OCI-LY3 (cell line): Measurements from ENCODE around the gene RBMS3.

Source experiments
- H2AFZ ChIP-seq: fragments of 200-600, 300-600 bp; shearing (Covaris generic); 2 replicates; pipeline ENCODE4 v1.6.0; 2014; ENCODE audit warnings: antibody characterized with exemption, low read depth, low read length
- H3K27ac ChIP-seq: fragments of 200-600, 300-600 bp; sonication (generic); 2 replicates; pipeline ENCODE4 v1.5.1; 2014; ENCODE audit warnings: mild to moderate bottlenecking, low read length, moderate library complexity, mixed read lengths
- H3K27me3 ChIP-seq: fragments of 200-600, 300-600 bp; sonication (generic); 2 replicates; pipeline ENCODE4 v1.6.1; 2014; ENCODE audit warnings: low read depth, low read length, mixed read lengths
- H3K36me3 ChIP-seq: fragments of 200-600, 300-600 bp; sonication (generic); replicated peaks from 2 replicates; pipeline ENCODE3; 2014; ENCODE audit warnings: low read depth, low read length, mixed read lengths
- H3K4me1 ChIP-seq: fragments of 300-600, 200-600 bp; sonication (generic); 2 replicates; pipeline ENCODE4 v1.6.1; 2014; ENCODE audit warnings: low read length, mixed read lengths
- H3K4me2 ChIP-seq: fragments of 200-600, 300-600 bp; sonication (generic); 2 replicates; pipeline ENCODE4 v1.6.1; 2014; ENCODE audit warnings: low read length, mixed read lengths
- H3K4me3 ChIP-seq: fragments of 300-600, 200-600 bp; sonication (generic); 2 replicates; pipeline ENCODE4 v1.5.1; 2014; ENCODE audit warnings: antibody characterized with exemption, mild to moderate bottlenecking, low read length, moderate library complexity
- H3K79me2 ChIP-seq: fragments of 300-600, 200-600 bp; shearing (Covaris generic); 2 replicates; pipeline ENCODE4 v1.6.1; 2014; ENCODE audit warnings: mild to moderate bottlenecking, low read length, mixed read lengths
- H3K9ac ChIP-seq: fragments of 300-600, 200-600 bp; shearing (Covaris generic); 2 replicates; pipeline ENCODE4 v1.6.0; 2014; ENCODE audit warnings: mild to moderate bottlenecking, low read length, moderate library complexity
- H3K9me3 ChIP-seq: fragments of 200-600, 300-600 bp; shearing (Covaris generic); 2 replicates; pipeline ENCODE4 v1.6.1; 2014; ENCODE audit warnings: low read length, mixed read lengths; ENCODE audit not compliant: insufficient read depth
- H4K20me1 ChIP-seq: fragments of 200-600, 300-600 bp; sonication (generic); 2 replicates; pipeline ENCODE4 v1.6.1; 2016; ENCODE audit warnings: low read length, mixed read lengths; ENCODE audit not compliant: insufficient read depth
- EZH2phosphoT487 ChIP-seq: fragments of 200-600 bp; shearing (Covaris generic); IDR thresholded peaks from 2 replicates; pipeline ENCODE4 v1.6.1; 2018; ENCODE audit warnings: antibody characterized with exemption, mixed run types, low read depth
- TF ChIP-seq, protein P1 (sequence below): fragments of 200-600, 300-600 bp; sonication (generic); IDR thresholded peaks from 2 replicates; pipeline ENCODE4 v1.5.1; 2014; ENCODE audit warnings: antibody characterized with exemption, low read length, low read depth

The RBMS3 gene

DNA sequence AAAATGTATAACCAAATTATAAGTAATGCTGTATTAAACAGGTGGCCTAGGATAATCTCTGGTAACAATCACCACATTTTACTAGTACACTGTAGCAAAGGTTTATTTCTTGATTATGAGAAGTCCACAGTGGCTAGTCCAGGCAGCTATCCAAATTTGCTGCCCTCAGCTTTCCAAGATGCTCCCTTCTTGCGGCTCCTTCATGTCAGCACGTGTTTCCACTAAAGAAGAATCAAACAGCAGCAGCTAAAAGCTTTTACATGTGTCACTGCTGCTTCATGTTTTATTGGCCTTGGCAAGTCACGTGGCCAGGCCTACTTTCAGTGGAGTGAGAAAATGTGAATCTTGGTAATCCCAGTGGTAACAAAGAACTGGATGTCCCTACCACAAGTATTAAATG lies 5.6 kb upstream of the RBMS3 start:
- H3K27me3 ChIP-seq = peaks cover 31% of the 10 kb centered on the region
- no peaks in the 10 kb centered on the region for H4K20me1 ChIP-seq
- H3K79me2 ChIP-seq = no peaks in the 10 kb centered on the region
- no peak overlapping the region for H3K4me2 ChIP-seq
- no peak overlapping the region for H3K9ac ChIP-seq
- no peak overlapping the region for H3K4me3 ChIP-seq
- no peaks in the 10 kb centered on the region for H3K36me3 ChIP-seq
- H3K4me1 ChIP-seq = peaks cover under 1% of the 10 kb centered on the region
- H3K27ac ChIP-seq = no peak overlapping the region
- no peaks in the 10 kb centered on the region for H3K9me3 ChIP-seq
- no peak for TF ChIP-seq EZH2phosphoT487
- TF ChIP-seq, protein P1, sequence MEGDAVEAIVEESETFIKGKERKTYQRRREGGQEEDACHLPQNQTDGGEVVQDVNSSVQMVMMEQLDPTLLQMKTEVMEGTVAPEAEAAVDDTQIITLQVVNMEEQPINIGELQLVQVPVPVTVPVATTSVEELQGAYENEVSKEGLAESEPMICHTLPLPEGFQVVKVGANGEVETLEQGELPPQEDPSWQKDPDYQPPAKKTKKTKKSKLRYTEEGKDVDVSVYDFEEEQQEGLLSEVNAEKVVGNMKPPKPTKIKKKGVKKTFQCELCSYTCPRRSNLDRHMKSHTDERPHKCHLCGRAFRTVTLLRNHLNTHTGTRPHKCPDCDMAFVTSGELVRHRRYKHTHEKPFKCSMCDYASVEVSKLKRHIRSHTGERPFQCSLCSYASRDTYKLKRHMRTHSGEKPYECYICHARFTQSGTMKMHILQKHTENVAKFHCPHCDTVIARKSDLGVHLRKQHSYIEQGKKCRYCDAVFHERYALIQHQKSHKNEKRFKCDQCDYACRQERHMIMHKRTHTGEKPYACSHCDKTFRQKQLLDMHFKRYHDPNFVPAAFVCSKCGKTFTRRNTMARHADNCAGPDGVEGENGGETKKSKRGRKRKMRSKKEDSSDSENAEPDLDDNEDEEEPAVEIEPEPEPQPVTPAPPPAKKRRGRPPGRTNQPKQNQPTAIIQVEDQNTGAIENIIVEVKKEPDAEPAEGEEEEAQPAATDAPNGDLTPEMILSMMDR = no peak
- no peak overlapping the region for H2AFZ ChIP-seq

DNA sequence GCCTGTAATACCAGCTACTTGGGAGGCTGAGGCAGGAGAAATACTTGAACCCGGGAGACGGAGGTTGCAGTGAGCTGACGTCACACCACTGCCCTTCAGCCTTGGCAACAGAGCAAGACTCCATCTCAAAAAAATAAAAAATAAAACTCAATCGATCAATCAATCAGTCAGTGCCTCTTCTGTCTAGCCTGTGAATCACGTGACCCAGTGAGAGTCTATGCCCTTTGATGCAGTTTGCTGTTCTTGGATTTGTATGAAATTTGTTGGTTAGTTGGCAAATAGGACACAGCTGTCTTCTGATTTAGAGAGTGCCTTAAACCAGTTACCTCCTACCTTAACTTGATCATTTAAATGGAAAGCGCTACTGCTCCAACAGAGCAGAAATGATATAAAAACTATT lies 3.6 kb upstream of the RBMS3 start:
- Histone ChIP-seq H3K4me2 (no peak overlapping the region), H3K4me3 (no peak overlapping the region), H3K36me3 (no peaks in the 10 kb centered on the region), H2AFZ (no peak overlapping the region), H3K79me2 (no peaks in the 10 kb centered on the region), H3K9me3 (no peaks in the 10 kb centered on the region), H3K9ac (no peak overlapping the region), H3K27me3 (peaks cover 34% of the 10 kb centered on the region), H3K4me1 (peaks cover 11% of the 10 kb centered on the region), H4K20me1 (no peaks in the 10 kb centered on the region), H3K27ac (no peak overlapping the region)
- TF ChIP-seq, protein P1 = no peak
- TF ChIP-seq EZH2phosphoT487 = no peak

DNA sequence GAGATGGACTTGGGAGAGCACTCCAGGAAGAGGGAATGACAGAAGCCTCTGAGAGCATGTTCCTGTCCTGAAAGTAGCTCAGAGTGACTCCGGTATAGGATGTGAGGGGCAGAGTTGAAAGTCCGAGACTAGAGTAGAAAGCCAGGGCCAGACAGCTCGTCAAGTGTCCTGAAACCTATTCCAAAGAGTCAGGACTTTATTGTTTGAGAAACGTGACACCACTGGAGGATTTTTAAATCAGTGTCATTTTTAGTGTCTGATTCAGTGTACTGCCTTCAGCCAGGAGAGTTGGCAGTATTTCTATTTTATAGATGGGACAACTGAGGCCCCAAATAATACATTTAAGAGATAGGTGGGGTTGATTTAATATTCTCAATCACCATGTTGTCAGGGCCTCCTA lies 1.6 kb upstream of the RBMS3 start:
- no peak overlapping the region for H3K4me3 ChIP-seq

DNA sequence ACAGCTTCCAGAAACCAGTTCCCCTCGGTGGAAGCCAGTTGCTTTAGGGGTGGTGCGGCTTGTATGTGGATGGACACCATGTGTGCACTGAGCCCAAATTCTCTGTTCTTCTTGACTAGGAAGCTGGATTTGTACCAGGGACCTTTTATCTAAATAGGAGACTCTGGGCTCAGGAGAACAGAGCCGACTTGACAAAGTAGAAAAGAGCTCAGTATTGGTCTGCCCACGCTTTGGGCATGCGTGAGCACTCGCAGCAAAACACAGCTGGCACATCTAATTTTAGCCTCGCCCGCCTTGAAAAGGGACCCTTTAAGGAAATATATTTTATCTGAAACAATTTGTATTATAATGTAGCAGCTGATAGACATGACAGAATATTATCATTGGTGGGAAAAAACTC lies 1.1 kb upstream of the RBMS3 start:
- no peak overlapping the region for H2AFZ ChIP-seq
- no peak overlapping the region for H3K4me3 ChIP-seq
- H3K79me2 ChIP-seq = no peaks in the 10 kb centered on the region
- H3K9ac ChIP-seq = no peak overlapping the region
- no peaks in the 10 kb centered on the region for H3K36me3 ChIP-seq
- no peaks in the 10 kb centered on the region for H4K20me1 ChIP-seq
- no peak overlapping the region for H3K27ac ChIP-seq
- H3K4me2 ChIP-seq = no peak overlapping the region
- H3K4me1 ChIP-seq = peaks cover 36% of the 10 kb centered on the region
- no peak for TF ChIP-seq EZH2phosphoT487
- TF ChIP-seq, protein P1 = no peak
- no peaks in the 10 kb centered on the region for H3K9me3 ChIP-seq
- peaks cover 34% of the 10 kb centered on the region for H3K27me3 ChIP-seq

More for the DNA sequence above, 1.6 kb upstream of the RBMS3 start:
- no peak overlapping the region for H3K4me2 ChIP-seq
- H3K79me2 ChIP-seq = no peaks in the 10 kb centered on the region
- H3K27me3 ChIP-seq = peaks cover 34% of the 10 kb centered on the region
- TF ChIP-seq EZH2phosphoT487 = no peak
- TF ChIP-seq, protein P1 = no peak
- no peak overlapping the region for H3K9ac ChIP-seq
- H4K20me1 ChIP-seq = no peaks in the 10 kb centered on the region
- no peaks in the 10 kb centered on the region for H3K9me3 ChIP-seq
- H3K4me1 ChIP-seq = peaks cover 31% of the 10 kb centered on the region
- H2AFZ ChIP-seq = no peak overlapping the region
- H3K27ac ChIP-seq = no peak overlapping the region
- no peaks in the 10 kb centered on the region for H3K36me3 ChIP-seq
